Activated CD8-positive, alpha-beta memory T cell treated with anti-CD3 and anti-CD28 coated beads, Interleukin-2, amount 50 U/mL, for 48 hours (primary cell): Measurements from ENCODE around the gene SOX6.

ENCODE experiments used
- DNase-seq: peaks from one replicate; pipeline ENCODE4 v3.0.0-alpha.2; 2020

Gene SOX6

GRCh38 chr11:15920856-15921629, 435.3 kb downstream of the SOX6 start:
- DNase-seq: no peak

GRCh38 chr11:15918674-15919073, 437.7 kb downstream of the SOX6 start:
- no peak for DNase-seq

- DNase-seq: no peak
These were observed 438.1 kb downstream of the SOX6 start for GRCh38 chr11:15918212-15918611.
